Measurements from ENCODE around the gene CST1.
"Not testable (repeated sequence)": the region's sequence is repeated elsewhere in the genome, so short reads cannot be mapped to it uniquely, and the experiment has no call there.

Gene CST1

DNA sequence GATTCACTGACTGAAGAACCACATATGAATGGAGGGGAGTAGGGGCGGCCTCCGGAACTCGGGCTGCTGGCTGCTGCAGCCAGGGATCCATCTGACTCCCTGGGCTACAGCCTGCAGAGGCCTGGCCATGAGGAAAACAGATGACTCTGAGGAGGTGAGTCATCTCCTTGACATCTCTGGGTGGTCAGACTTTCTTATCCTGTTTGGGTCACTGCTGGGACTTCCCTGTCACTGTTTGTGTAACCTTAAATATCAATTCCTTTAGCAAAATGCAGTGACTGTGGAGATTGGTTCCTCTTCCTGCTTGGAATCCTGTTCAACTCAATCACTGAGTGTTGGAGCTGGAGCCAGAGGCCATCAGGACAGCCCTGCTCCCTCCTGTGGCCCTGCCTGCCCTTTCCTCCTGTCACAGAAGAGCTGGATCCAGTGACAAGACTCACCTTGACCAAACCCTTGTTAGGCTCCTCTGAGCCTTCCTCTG lies 4.4 kb upstream of the CST1 start:
- DNase-seq (ENCODE audit: low read depth in 2 of 3, low spot score in 1 of 3) = not testable (repeated sequence)

DNA sequence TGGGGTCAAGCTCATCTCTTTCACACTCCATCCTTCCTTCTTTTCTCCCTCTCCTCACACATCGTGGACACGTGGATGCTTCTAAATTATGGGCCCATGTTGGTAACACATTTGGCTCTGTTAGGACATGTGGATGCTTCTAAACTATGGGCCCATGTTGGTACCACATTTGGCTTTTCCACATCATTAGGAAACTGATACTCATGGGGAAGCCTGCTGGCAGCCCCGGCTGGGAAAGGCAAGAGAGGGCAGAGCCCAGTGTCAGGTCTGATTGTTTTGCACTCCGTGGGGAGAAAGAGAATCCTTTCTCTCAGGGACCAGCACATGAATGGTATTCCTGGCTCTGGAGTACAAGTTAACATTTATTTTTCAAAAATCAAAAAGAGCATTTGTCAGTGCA lies 4.0 kb upstream of the CST1 start:
- no peak for DNase-seq (ENCODE audit: low read depth in 2 of 3, low spot score in 1 of 3)

DNA sequence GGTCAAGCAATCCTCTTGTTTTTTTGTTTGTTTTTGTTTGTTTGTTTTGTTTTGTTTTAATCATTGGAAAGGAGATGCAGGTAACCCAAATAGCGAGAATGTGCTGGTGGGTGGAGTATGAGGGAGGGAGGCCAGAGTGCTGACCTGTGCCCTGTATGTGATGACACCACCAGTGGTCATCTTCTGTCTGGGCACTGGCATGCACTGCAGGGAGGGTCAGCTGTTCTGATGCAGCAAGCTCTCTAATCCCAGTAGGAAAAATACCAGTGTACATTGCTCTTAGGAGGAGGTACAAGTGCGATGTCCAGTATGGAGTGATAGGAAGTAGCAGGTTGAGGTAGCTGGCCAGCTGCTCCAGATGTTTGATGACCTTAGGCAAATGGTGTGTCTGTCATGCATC lies 2.9 kb upstream of the CST1 start:
- DNase-seq (ENCODE audit: low read depth in 2 of 3, low spot score in 1 of 3) = no peak

DNA sequence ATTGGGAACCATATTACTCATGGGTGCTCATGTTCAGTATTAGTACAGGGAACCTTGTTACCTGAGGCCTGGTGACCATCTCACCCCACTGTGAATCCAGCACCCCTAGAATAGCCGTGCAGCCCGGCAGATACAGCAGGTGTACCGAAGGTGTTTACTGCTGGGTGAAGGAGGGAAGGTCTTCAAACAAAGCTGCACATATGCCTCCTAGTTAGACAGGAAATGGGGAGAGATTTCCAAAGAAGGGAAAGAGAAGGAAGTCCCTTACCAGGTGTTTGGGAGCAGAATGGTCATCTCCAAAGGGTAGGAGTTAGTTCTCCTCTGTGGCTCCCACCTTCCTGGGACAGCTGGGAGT lies 2.4 kb upstream of the CST1 start:
- DNase-seq (ENCODE audit: low read depth in 2 of 3, low spot score in 1 of 3) = no peak

DNA sequence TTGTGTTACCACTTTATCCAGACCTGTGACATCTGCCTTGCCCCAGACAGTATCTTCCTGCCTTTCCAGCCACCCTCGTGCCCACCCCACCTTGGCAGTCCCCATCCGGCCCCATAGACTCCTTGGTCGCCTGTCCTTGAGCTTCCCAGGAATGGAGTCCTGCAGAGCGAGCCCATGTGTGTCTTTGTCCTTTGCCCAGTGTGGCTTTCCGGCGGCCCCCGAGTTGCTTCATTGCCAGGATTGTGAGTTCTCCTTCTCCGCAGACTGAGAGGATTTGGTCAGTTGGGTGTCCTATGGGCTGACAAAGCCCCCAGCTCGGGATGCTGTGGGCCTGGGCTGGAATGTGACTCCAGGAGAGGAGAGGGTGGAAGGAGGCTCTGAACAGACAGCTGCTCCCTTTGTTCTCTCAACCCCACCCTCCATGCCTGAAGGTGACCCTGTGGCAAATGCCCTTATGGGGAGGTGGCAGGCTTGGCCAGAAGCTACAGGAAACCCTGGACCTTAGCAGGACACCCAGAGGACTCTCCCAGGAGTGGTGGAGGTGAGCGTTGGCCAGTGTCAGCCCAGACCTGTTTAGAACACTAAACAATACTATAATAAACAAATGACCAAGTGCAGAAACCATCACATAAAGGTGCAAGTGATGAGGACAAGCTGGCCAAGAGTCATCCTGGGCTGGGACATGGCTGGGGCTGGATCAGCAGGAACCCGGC lies 1.9 kb upstream of the CST1 start:
- no peak for DNase-seq (ENCODE audit: low read depth in 2 of 3, low spot score in 1 of 3)

DNA sequence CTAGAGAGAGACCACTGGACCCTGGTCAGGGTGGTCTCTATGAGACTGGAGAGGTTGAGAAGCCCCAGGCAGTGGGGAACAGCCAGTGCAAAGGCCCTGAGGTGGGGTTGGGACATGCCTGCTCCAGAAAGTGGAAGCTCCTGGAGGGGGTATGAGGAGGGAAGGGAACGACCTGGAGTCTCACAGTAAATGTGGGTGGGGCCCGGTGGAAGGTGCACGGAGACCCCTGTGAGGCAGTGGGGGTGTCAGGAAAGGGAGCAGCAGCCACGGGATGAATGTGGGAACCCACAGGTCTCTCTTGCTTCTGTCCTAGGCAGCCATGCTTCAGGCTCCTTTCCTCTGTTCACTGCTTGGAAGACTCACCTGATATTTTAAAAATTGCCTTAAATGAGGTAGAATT lies 1.3 kb upstream of the CST1 start:
- DNase-seq (ENCODE audit: low read depth in 2 of 3, low spot score in 1 of 3) = no peak

DNA sequence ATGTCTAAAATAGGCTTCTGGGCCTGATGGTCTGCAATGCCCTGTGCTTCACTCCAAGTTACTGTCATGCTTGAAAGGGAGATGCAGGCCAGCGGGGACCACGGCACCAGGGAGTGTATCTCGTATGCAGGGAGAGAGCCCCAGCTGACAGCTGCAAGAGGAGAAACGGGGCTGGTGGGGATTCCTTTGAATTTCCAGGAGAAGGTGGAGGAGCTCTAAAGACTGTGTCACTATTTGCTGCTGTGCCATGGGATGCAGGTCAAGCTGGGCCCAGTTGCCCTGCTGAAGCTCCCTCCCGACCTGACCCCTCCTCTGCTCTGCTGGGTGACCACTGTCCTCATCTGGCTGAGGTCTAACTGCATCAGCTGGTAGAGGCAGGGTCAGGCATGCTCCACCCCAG lies 989 bp downstream of the CST1 start:
- no peak for DNase-seq (ENCODE audit: low read depth in 2 of 3, low spot score in 1 of 3)

DNA sequence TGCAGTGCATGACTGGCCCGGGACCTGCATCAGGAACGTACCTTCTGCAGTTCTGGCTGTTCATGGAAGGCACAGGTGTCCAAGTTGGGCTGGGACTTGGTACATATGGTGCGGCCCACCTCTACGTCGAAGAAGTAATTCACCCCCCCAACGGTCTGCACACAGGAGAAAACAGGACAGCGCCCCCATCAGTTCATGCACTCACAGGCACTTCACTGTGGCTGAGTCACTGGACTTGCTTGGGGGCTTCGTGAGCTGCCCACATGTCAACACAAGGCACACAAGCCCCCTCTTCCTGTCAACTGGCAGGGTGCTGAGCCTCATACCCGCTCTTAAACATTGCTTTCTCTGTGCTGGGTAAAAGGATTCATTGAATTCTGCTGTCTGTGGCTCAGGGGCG lies 1.8 kb downstream of the CST1 start:
- DNase-seq (ENCODE audit: low read depth in 2 of 3, low spot score in 1 of 3) = not testable (repeated sequence)

DNA sequence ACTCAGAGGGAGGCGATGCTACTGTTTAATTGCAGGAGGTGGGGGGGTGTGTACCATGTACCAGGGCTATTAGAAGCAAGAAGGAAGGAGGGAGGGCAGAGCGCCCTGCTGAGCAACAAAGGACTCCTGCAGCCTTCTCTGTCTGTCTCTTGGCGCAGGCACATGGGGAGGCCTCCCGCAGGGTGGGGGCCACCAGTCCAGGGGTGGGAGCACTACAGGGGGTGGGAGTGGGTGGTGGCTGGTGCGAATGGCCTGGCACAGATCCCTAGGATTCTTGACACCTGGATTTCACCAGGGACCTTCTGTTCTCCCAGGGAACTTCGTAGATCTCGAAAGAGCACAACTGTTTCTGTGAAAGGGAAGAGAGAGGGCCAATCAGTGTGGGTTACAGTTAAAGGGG lies 3.2 kb downstream of the CST1 start:
- not testable (repeated sequence) for DNase-seq (ENCODE audit: low read depth in 2 of 3, low spot score in 1 of 3)

DNA sequence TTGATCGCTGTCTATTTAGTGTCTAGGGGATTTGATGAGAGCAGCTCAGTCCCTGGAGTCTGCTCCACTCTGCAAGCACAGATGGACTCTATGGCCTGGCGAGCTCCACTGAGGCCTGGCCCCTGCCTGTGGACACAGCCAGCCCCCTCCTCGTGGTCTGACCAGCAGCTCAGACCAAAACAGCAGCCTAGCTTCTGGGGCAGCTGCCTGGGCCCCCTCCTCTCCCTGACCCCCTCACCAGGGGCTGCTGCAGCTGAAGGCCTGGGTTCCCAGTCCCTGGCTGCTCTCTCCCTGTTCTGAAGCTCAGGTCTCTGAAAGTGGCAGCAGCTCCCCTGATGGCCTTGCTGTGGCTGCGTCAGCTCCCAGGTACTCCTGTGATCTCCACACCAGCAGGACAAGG lies 3.6 kb downstream of the CST1 start:
- not testable (repeated sequence) for DNase-seq (ENCODE audit: low read depth in 2 of 3, low spot score in 1 of 3)

DNA sequence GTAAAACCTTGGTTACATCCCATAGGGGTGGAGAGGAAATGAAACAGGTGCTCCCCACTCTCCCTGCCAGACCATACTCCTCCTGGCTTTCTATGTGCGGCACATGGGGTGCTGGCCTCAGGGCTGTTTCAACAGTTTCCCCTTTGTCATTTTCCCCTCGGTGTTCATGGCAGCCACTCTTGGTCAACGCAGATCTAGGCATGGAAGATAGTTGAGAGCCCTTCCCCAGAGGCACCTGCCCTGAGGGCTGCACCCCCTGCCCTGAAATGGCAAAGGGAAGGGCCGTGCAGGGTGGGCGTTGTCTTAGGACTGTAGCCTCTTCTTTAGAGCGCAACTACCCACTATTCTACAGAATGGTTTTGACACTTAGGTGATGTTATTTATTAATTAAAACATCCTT lies 4.4 kb downstream of the CST1 start:
- DNase-seq (ENCODE audit: low read depth in 2 of 3, low spot score in 1 of 3) = no peak

DNA sequence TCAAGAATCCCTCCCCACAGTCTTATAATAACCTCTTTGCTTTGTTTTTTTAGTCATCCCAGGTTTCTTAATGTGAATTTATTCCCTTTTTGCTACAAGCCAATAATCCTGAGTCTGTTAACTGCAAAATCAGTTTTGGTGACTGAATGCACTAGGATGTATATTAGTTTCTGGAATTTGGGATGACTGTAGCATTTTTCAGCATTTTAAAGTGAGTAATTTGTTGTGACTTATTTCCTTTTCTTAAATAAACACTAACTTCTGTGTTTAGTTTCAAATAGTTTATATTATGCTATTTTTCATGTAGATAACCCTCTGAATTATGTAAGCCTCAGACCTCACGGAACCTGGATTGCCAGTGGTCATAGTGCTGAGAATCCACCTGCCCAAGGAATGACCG lies 5.5 kb downstream of the CST1 start:
- DNase-seq (ENCODE audit: low read depth in 2 of 3, low spot score in 1 of 3) = no peak

DNA sequence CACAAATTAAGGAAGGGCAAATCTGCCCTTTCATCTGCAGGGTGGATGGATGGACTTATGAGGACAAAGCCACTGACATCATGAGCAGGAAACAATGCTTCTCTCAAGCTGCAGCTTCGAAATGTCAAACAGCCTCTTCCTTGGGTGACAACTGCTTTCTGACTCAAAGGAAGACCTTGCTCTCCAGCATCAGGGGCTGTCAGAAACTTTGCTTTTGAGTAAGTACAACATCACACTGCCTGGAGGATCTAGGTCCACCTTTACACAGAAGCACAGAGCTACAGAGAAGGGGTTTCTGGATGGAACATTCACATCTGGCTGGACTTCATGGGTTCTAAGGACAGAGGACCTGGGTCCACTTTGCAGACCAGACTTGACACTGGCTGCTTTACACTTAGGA lies 5.9 kb downstream of the CST1 start:
- no peak for DNase-seq (ENCODE audit: low read depth in 2 of 3, low spot score in 1 of 3)

DNA sequence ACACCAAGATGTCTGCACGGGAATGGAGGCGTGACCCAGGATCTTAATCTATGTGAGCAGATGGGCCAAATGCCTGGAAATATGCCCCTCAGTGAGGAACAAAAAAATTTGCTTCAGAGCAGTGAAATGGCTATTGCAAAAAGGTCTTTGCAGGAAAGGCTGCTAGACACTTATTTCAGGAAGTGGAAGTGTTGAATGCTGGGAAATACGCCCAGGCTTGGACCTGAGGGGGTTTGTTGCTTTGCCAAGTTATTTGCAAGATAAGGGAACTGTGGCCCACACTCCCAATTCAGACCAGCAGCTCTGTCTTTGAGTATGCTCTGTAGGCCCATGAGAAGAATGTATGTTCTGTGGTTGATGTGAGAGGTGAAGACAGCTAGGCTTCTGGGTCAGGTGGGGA lies 15.3 kb downstream of the CST1 start:
- DNase-seq (ENCODE audit: low read depth in 2 of 3, low spot score in 1 of 3) = not testable (repeated sequence)

DNA sequence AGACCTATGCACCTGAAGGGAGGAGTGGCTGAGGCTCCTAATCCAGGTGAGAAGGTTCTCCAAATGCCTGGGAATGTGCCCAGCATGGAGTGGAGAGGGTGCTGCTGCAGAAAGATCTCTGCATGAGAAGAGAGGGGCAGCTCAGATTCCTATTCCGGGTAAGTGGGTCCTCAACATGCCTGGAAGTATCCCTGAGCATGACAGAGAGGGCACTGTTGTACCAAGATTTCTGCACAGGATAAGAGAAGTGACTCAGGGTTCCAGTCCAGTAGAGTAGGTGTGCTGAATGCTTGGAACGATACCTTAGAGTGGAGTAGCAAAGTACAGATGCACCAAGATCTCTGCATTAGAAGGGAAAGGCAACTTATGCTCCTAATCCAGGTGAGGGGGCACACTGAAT lies 15.8 kb downstream of the CST1 start:
- not testable (repeated sequence) for DNase-seq (ENCODE audit: low read depth in 2 of 3, low spot score in 1 of 3)

DNA sequence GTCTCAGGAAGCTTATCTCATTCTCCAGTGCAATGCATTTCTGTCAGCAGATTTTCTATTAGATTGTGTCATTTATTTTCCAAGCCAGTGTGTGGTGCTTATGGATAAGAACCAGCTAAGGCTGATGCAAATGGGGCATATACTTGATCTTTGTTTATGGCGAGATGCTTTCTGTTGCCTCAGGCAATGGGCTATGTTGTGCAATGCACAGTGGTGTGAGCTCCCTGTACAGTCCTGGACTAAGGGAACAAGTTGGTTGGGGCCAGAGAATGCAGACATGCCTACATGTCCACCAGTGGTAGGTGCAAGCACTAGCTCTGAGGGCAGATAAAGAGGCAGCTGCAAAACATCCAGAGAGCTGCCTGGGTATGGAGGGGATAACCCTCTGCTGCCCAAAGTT lies 16.3 kb downstream of the CST1 start:
- DNase-seq (ENCODE audit: low read depth in 2 of 3, low spot score in 1 of 3) = not testable (repeated sequence)

DNA sequence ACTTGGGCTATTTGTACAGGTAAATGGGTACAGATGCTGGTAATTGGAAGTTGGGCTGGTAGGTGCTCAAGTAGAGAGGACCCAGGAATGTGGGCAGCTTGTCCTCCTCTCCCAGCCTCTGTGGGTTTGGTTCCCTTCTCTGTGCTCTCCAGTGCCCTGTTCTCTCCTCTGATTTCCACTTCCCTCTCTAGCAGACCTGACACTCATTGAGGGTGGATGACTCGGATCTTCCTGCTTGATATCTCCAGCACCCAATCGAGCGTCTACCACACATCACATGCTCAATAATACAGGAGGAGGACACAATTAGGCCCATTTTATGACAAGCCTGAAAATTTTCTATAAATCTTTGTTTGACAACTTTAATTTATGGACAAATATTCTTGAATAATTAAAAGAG lies 23.7 kb downstream of the CST1 start:
- DNase-seq (ENCODE audit: low read depth in 2 of 3, low spot score in 1 of 3) = no peak

DNA sequence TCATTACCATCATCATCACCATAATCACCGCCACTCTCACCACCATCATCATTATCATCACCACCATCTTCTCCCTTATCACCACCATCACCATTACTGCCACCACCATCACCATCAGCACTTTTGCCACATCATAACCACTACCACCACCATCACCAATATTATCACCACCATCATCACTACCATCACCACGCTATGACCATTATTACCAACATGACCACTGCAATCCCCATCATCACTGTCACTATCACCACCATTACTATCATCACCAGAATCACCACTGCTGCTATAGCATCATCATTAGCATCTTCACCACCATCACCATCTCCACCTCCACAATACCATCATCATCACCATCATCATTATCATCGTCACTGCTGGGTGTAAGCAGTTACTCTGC lies 25.6 kb downstream of the CST1 start:
- no peak for DNase-seq (ENCODE audit: low read depth in 2 of 3, low spot score in 1 of 3)

DNA sequence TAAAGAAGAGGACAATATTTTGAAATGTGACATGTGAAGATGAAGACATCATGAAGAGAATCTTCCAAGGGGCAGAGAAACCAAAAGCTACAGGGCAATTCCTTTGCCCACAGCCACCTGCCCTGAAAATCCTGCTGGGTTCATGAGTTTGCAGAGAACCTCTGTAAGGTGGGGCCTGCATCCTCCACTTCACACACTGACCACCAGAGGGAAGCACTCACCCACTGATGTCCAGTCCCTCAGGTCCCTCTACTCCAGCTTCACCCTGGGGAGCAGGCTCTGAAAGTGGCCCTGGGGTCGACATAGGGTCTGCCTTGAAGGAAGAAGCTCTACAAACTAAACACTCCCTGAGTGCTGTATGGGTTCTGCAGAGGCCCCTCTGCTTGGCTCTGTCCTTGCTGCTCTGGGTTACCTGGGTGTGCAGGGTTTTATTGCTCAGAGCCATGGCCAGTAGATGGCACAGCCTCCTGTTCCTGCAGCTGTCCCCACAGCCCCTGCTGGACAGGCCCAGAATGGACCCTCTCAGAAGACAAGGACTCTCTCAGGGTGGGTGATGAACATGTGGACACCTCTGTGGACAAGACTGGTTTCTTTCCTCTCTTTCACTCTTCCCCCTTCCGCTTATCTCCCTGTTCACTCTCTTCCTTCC lies 27.0 kb downstream of the CST1 start:
- DNase-seq (ENCODE audit: low read depth in 2 of 3, low spot score in 1 of 3) = peak in 2 of 3 donors; percentile 4 to 17

DNA sequence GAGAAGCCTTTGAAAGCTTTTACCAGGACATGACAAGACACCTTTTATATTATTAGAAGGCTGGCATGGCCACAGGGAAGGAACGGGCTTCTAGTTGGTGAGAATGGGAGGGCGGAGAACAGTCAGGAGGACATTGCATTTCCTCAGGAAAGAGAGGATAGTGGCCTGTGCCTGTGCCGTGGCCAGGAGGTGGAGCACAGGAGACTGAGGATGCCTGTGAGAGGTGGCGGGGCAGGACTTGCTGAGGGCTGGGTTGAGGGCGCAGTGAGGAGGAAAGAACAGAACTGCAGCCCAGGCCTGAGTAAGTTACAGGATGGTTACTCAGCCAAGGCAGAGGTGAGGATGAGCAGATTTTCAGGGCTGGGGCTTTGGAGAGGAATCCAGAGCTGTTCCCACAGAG lies 27.9 kb downstream of the CST1 start:
- DNase-seq (ENCODE audit: low read depth in 2 of 3, low spot score in 1 of 3) = not testable (repeated sequence)

DNA sequence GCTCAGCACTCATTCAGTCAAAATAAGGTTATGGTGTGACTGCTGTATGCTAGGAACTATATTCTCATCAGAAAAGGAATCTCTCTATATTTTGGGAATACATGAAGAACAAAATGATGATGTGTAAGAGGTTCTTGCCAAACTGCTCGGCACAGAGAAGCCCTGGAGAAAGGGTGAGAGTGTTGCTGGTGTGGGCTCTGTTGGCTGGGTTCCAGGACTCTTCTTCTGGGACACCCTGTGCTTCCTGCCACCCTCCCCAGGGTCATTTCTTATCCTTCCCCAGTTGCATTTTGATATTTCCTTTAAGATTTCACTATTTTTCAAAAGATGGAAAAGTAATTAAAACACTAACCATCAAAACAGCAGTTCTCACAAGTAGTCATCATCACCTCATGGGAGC lies 28.8 kb downstream of the CST1 start:
- no peak for DNase-seq (ENCODE audit: low read depth in 2 of 3, low spot score in 1 of 3)

DNA sequence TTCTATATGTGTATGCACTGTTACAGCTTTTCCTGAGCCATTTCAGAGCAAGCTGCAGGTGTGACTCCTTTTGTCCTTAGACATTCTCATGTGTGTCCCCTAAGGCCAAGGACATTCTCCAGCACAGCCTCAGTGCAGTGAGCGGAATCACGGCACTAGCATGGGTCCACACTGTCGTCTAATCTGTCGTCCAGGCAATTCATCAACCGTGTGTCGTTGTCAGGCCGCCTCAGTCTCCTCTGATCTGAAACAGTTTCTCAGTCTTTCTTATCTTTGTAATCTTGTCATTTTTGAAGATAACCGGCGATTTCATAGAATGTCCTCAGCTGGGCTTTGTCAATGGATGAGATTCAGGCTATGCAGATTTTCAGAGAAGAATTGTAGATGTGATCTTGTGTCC lies 31.4 kb downstream of the CST1 start:
- DNase-seq (ENCODE audit: low read depth in 2 of 3, low spot score in 1 of 3) = not testable (repeated sequence)

DNA sequence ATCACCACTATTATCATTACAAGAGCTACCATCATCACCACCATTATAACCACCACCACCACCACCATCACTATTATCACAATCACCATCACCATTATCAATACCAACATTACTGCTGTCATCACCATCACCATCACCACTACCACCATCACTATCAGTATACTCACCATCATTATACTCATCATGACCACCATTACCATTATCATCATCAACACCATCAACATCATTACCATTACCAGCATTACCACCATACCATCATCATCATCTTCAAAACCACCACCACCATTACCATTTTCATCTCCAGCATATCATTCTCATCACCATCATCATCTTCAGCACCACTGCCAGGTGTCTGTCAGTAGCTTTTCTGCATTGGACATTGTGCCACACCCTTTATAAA lies 39.0 kb downstream of the CST1 start:
- DNase-seq (ENCODE audit: low read depth in 2 of 3, low spot score in 1 of 3) = not testable (repeated sequence)

Data from stimulated activated CD4-positive, alpha-beta T cell treated with anti-CD3 and anti-CD28 coated beads, Interleukin-12 subunit alpha, Interleukin-12 subunit beta, amount 100 ng/mL, for 48 hours (primary cell).